HCT116 (cell line): ENCODE results near the gene ANKFN1. TPM values are rescaled to one million over a fixed set of nuclear protein-coding genes. Genes with fewer than 3 reads are reported as not detected.

ENCODE experiments used
- ATAC-seq: fragments of 200-7000 bp; cut with Tn5 transposase; 2 replicates; pipeline ENCODE4 v1.9.1; 2020; ENCODE audit warnings: mild to moderate bottlenecking, moderate library complexity
- BruUV-seq: library from RNA; stranded (reverse); fragments of 400-500 nt; replicated peaks from 2 replicates; lab custom pipeline; 2021; lab: Mats Ljungman, UMichigan
- CTCF ChIA-PET: fragments of 300-600 bp; sonication (Branson Sonifier 250); formaldehyde crosslinking; loops from one replicate; lab custom pipeline; 2021; ENCODE audit warnings: antibody characterized with exemption; lab: Charles Lee
- POLR2A ChIA-PET: fragments of 300-600, 350-600 bp; sonication (Branson Sonifier 250); formaldehyde crosslinking; loops from one replicate; lab custom pipeline; 2021; ENCODE audit warnings: antibody characterized with exemption; lab: Charles Lee
- RAD21 ChIA-PET, 2 experiments: fragments of 300-600 bp; sonication (Branson Sonifier 250); formaldehyde crosslinking; loops; one replicate each; lab custom pipeline; 2023; ENCODE audit warnings: low total read pairs in 2 of 2; ENCODE audit not compliant: uncharacterized antibody in 2 of 2, unreplicated experiment in 2 of 2, low non-redundant PET in 1 of 2; lab: Charles Lee
- DNase-seq: peaks from one replicate; pipeline ENCODE4 v3.0.0-alpha.2; 2010; ENCODE audit warnings: low read depth, low spot score
- H2AFZ ChIP-seq: fragments of 200-600 bp; shearing (Covaris generic), sonication (generic); 2 replicates; pipeline ENCODE4 v1.6.1; 2017; ENCODE audit warnings: low read depth, mixed run types, mixed read lengths, antibody characterized with exemption, low read length; ENCODE audit not compliant: poor library complexity, severe bottlenecking
- H3K27ac ChIP-seq: 2 replicates; pipeline ENCODE4 v1.5.1; 2012; ENCODE audit warnings: low read depth, low read length
- H3K27me3 ChIP-seq: fragments of 200-600 bp; sonication (generic); 2 replicates; pipeline ENCODE4 v1.6.1; 2016; ENCODE audit warnings: mixed run types, low read length, mixed read lengths; ENCODE audit not compliant: insufficient read depth
- H3K36me3 ChIP-seq, 2 experiments: fragments of 200-500 bp in 1 of 2; fragments of 200-600 bp in 1 of 2; sonication (Bioruptor generic) in 1 of 2; sonication (generic) in 1 of 2; 2 replicates each; pipeline versions ENCODE4 v1.5.1 to v1.6.1; 2014 to 2016; ENCODE audit warnings: low read length in 2 of 2, inconsistent platforms in 1 of 2, mixed read lengths in 1 of 2, mixed run types in 1 of 2; ENCODE audit not compliant: insufficient read depth in 2 of 2, control insufficient read depth in 1 of 2
- H3K4me1 ChIP-seq, 2 experiments: fragments of 200-600 bp in 1 of 2; sonication (generic) in 1 of 2; 2 replicates each; pipeline versions ENCODE4 v1.5.1 to v1.6.1; 2012 to 2017; ENCODE audit warnings: low read length in 2 of 2, inconsistent platforms in 1 of 2, mild to moderate bottlenecking in 1 of 2, mixed read lengths in 1 of 2, mixed run types in 1 of 2, moderate library complexity in 1 of 2; ENCODE audit not compliant: insufficient read depth in 2 of 2, control insufficient read depth in 1 of 2
- H3K4me2 ChIP-seq: fragments of 200-600 bp; sonication (generic); 2 replicates; pipeline ENCODE4 v1.6.1; 2017; ENCODE audit warnings: mixed run types, low read length, mixed read lengths
- H3K4me3 ChIP-seq, 2 experiments: fragments of 200-600 bp in 1 of 2; sonication (generic) in 1 of 2; replicated peaks in 1 of 2; 2 replicates each; pipeline ENCODE4 v1.5.1; 2011 to 2016; ENCODE audit warnings: low read length in 2 of 2, control low read depth in 1 of 2, low read depth in 1 of 2, mild to moderate bottlenecking in 1 of 2, mixed read lengths in 1 of 2, mixed run types in 1 of 2
- H3K79me2 ChIP-seq: fragments of 200-600 bp; sonication (generic); 2 replicates; pipeline ENCODE4 v1.6.1; 2017; ENCODE audit warnings: mild to moderate bottlenecking, mixed run types, low read length, moderate library complexity, mixed read lengths; ENCODE audit not compliant: insufficient read depth
- H3K9ac ChIP-seq: fragments of 200-600 bp; sonication (generic); 2 replicates; pipeline ENCODE4 v1.6.1; 2016; ENCODE audit warnings: low read length, mixed read lengths
- H3K9me2 ChIP-seq: fragments of 200-600 bp; sonication (generic), shearing (Covaris generic); 2 replicates; pipeline ENCODE4 v1.6.1; 2017; ENCODE audit warnings: mixed run types, mild to moderate bottlenecking, moderate library complexity; ENCODE audit not compliant: insufficient read depth
- H3K9me3 ChIP-seq, 2 experiments: fragments of 200-500 bp in 1 of 2; fragments of 200-600 bp in 1 of 2; sonication (Bioruptor generic) in 1 of 2; sonication (generic) in 1 of 2; 2 replicates each; pipeline ENCODE4 v1.6.1; 2014 to 2017; ENCODE audit warnings: low read length in 2 of 2, mixed read lengths in 2 of 2, inconsistent platforms in 1 of 2, low read depth in 1 of 2, mild to moderate bottlenecking in 1 of 2, mixed run types in 1 of 2, moderate library complexity in 1 of 2; ENCODE audit not compliant: control insufficient read depth in 1 of 2, insufficient read depth in 1 of 2
- H4K20me1 ChIP-seq: fragments of 200-600 bp; sonication (generic), shearing (Covaris generic); 2 replicates; pipeline ENCODE4 v1.6.1; 2017; ENCODE audit warnings: mixed run types, mild to moderate bottlenecking, moderate library complexity; ENCODE audit not compliant: insufficient read depth
- ATF3 ChIP-seq: IDR thresholded peaks from 2 replicates; pipeline ENCODE4 v1.6.1; 2012
- CEBPB ChIP-seq: IDR thresholded peaks from 2 replicates; pipeline ENCODE4 v1.6.1; 2012; ENCODE audit warnings: low read depth
- CTCF ChIP-seq, 3 experiments: fragments of 200-600 bp in 1 of 3; sonication (generic) in 1 of 3; IDR thresholded peaks in 2 of 3; conservative IDR thresholded peaks in 1 of 3; 2 replicates each; pipeline ENCODE4 v1.5.1; 2012 to 2017; ENCODE audit warnings: low read depth in 2 of 3, low read length in 2 of 3, antibody characterized with exemption in 1 of 3, borderline replicate concordance in 1 of 3, control low read depth in 1 of 3, mild to moderate bottlenecking in 1 of 3, mixed read lengths in 1 of 3, mixed run types in 1 of 3, moderate library complexity in 1 of 3; ENCODE audit not compliant: insufficient read depth in 1 of 3
- EZH2 ChIP-seq: fragments of 200-600 bp; sonication (generic); IDR thresholded peaks from 2 replicates; pipeline ENCODE4 v1.6.1; 2017; ENCODE audit warnings: antibody characterized with exemption, mixed run types
- EZH2phosphoT487 ChIP-seq: fragments of 200-600 bp; IDR thresholded peaks from 2 replicates; pipeline ENCODE4 v1.6.1; 2018; ENCODE audit warnings: antibody characterized with exemption, borderline replicate concordance
- FOSL1 ChIP-seq: IDR thresholded peaks from 2 replicates; pipeline ENCODE4 v1.6.1; 2012; ENCODE audit warnings: low read depth
- POLR2A ChIP-seq: IDR thresholded peaks from 2 replicates; pipeline ENCODE4 v1.7.0; 2011; ENCODE audit warnings: borderline replicate concordance; ENCODE audit not compliant: insufficient read depth, insufficient read length; ENCODE audit errors: extremely low read depth
- POLR2AphosphoS5 ChIP-seq: IDR thresholded peaks from 2 replicates; pipeline ENCODE4 v1.6.1; 2011; ENCODE audit warnings: mild to moderate bottlenecking, low read depth, low read length, moderate library complexity
- SP1 ChIP-seq: IDR thresholded peaks from 2 replicates; pipeline ENCODE4 v1.6.1; 2012; ENCODE audit warnings: low read depth
- SRF ChIP-seq: IDR thresholded peaks from 2 replicates; pipeline ENCODE4 v1.6.1; 2012; ENCODE audit warnings: low read depth
- TCF7L2 ChIP-seq: IDR thresholded peaks from 2 replicates; pipeline ENCODE4 v1.7.0; 2011; ENCODE audit warnings: borderline replicate concordance, inconsistent platforms; ENCODE audit not compliant: insufficient read depth, insufficient read length; ENCODE audit errors: extremely low read depth
- ZNF274 ChIP-seq: fragments of 200-500 bp; sonication (Bioruptor generic); IDR thresholded peaks from 2 replicates; pipeline ENCODE4 v1.6.1; 2014; ENCODE audit warnings: mild to moderate bottlenecking, low read depth, low read length, inconsistent platforms
- intact Hi-C: fragments of 100-400 bp; cut with micrococcal nuclease; formaldehyde crosslinking; loops from 2 replicates; pipeline ENCODE4 v1.10.0; 2022
- total RNA-seq: library from RNA; stranded (reverse); gene quantifications from one replicate; pipeline ENCODE4 v1.2.1, GENCODE V29; 2021; ENCODE audit not compliant: unreplicated experiment

The ANKFN1 gene
- total RNA-seq, 1 experiment from 2014 or later: 1.1 TPM

GRCh38 chr17:56178203-56178602 is 24.9 kb downstream of the ANKFN1 start:
- Histone ChIP-seq H2AFZ (no peak overlapping the region), H3K4me2 (no peak overlapping the region), H3K9me3 (no peaks in the 10 kb centered on the region), H3K79me2 (no peaks in the 10 kb centered on the region), H3K9ac (no peak overlapping the region), H3K36me3 (no peaks in the 10 kb centered on the region), H3K27me3 (peaks cover 48% of the 10 kb centered on the region), H4K20me1 (no peaks in the 10 kb centered on the region), H3K27ac (no peak overlapping the region), H3K4me3 (no peak overlapping the region), H3K4me1 (no peaks in the 10 kb centered on the region), H3K9me2 (no peaks in the 10 kb centered on the region)
- RAD21 ChIA-PET: no interaction called here
- intact Hi-C loops: no loop called here
- CTCF ChIA-PET: no interaction called here
- ATAC-seq (no peak), DNase-seq (no peak)
- no TSS peak for BruUV-seq
- TF ChIP-seq CTCF (IDR thresholded peaks at IDR 0.05 in 2 of 3, conservative IDR thresholded peaks at IDR 0.05 in 1 of 3; ENCODE audit: borderline replicate concordance in 1 of 3, insufficient read depth in 1 of 3, low read depth in 2 of 3, low read length in 2 of 3) (no peak), CEBPB (no peak), ATF3 (no peak), POLR2AphosphoS5 (no peak), ZNF274 (no peak), FOSL1 (no peak), EZH2phosphoT487 (no peak), SRF (no peak), EZH2 (no peak), POLR2A (no peak), SP1 (no peak), TCF7L2 (no peak)
- POLR2A ChIA-PET: no interaction called here
